NCI-H2227 (cell line): ENCODE results near the gene HTRA1.

Experiments
- DNase-seq: peaks from one replicate; lab custom pipeline; 2025; ENCODE audit not compliant: unreplicated experiment; lab: John Stamatoyannopoulos, UW

Gene HTRA1

GRCh38 chr10:122514045-122514840 lies 52.9 kb downstream of the HTRA1 start:
- DNase-seq: no peak

- DNase-seq: no peak
Measured at GRCh38 chr10:122515022-122515424, 53.7 kb downstream of the HTRA1 start.

- no peak for DNase-seq
Measured at GRCh38 chr10:122515588-122516231, 54.4 kb downstream of the HTRA1 start.

- DNase-seq: no peak
Measured at GRCh38 chr10:122516734-122517133, 55.4 kb downstream of the HTRA1 start.

GRCh38 chr10:122519144-122519543 lies 57.8 kb downstream of the HTRA1 start:
- DNase-seq: no peak

GRCh38 chr10:122519873-122520272 lies 58.5 kb downstream of the HTRA1 start:
- no peak for DNase-seq

GRCh38 chr10:122521011-122521410 lies 59.7 kb downstream of the HTRA1 start:
- DNase-seq: no peak

- no peak for DNase-seq
Measured at GRCh38 chr10:122524811-122525210, 63.5 kb downstream of the HTRA1 start.

GRCh38 chr10:122525788-122526187 lies 64.4 kb downstream of the HTRA1 start:
- no peak for DNase-seq

DNA sequence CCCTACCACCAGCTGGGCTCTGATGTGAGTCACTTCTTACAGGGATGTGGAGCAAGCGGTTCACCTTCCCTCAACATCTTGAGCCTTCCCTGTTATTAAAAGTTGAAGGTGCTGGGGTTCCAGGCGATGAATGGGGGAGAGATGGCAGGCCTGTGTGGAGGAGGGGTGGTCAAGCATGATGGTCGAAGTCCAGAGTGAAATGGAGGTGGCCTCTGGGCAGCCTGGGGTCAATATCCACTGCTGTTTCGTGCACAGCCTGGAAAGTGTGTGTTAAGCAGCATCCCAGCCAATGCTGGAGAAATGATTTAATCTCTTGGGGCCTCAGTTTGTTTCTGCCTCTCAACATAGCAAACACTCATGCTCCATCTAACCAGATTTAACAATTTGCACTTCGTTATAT lies 65.5 kb downstream of the HTRA1 start:
- no peak for DNase-seq

- DNase-seq: no peak
Measured at GRCh38 chr10:122530177-122530576, 68.8 kb downstream of the HTRA1 start.

DNA sequence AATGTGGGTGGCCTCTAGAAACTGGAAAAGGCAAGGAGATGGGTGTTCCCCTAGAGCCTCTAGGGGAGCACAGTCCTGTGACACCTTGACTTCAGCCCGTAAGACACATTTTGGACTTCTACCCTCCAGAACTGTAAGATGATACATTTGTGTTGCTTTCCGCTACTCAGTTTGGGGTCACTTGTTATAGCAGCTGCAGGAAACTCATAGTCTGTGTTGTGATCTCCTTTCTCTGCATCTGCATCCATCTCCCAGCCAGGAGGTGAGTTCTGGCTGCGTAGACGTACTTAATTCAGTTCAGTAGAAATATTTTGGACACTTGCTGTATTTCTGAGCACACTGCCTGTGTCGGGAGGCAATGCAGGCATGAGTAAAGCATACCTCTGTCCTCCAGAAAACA lies 69.9 kb downstream of the HTRA1 start:
- no peak for DNase-seq

DNA sequence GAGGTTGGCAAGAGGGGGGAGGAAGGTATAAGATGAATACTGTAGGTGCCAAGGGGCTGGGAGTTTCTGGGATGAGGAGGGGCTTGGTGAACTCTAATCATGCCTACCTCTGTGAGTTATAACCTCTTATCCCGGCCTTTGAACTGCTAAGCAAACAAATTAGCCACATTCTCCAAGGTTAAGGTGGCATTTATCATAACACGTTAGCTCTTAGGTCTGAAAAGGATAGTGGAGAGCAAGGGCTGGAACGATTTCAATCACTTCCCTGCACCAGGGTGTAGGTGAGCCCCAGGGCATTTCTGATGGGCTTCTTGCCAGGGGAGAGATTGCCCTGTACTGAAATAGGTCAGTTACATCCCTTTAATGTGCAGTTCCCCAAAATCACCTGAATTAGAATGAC lies 70.6 kb downstream of the HTRA1 start:
- DNase-seq: no peak

DNA sequence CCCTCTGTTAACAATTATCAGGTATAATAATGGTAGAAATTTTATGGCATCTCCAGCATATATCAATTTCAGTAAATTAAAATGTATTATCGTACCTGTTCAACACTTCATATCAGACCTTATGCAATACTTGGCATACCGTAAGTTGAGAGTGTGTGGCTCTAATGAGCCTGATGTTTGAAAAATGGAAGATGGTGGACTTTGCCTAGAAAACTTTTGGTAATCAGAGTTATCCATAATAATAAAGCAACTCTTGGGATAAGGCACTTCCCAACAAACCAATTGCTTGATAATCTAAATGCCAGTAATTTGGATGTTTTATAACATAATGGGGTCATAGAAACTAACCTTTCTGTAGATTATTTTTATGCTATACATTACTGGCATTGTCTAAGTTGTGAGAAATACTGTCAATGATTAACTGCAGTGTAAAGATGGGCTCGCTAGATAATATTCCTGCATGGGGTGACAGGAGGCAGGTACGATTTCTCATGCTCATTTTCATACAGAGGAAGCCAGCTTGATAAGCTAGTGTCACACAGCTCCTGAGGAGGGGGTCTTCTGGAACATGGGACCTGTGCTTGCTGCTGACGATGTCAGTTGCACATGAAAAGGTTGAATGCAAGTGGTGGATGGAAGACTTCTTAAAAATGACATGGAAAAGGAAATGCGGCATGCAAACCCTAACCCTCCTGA lies 71.4 kb downstream of the HTRA1 start:
- no peak for DNase-seq

- no peak for DNase-seq
Measured at GRCh38 chr10:122537545-122537944, 76.2 kb downstream of the HTRA1 start.

- DNase-seq: no peak
Measured at GRCh38 chr10:122541541-122542002, 80.2 kb downstream of the HTRA1 start.

- no peak for DNase-seq
Measured at GRCh38 chr10:122543676-122544445, 82.5 kb downstream of the HTRA1 start.

- no peak for DNase-seq
Measured at GRCh38 chr10:122544493-122544892, 83.1 kb downstream of the HTRA1 start.

DNA sequence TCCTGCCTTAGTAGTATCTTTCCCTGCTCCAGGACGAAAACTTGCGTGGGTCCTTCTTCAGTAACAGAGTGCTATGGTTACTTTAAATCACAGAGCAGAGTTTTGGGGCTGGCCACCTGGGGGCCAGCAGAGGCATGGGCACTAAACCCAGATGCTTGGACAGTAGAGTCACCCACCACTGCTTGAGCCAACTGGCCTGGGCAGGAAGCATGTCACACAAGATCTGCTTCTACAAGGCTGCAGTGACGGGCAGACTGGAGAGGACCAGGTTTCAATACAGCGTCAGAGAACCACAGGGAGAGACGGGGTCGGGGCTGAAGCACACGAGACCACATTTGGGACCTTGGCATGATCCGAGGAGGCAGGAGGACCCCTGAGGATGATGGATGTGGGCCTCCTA lies 84.9 kb downstream of the HTRA1 start:
- no peak for DNase-seq

GRCh38 chr10:122548407-122549085 lies 87.2 kb downstream of the HTRA1 start:
- DNase-seq: no peak

DNA sequence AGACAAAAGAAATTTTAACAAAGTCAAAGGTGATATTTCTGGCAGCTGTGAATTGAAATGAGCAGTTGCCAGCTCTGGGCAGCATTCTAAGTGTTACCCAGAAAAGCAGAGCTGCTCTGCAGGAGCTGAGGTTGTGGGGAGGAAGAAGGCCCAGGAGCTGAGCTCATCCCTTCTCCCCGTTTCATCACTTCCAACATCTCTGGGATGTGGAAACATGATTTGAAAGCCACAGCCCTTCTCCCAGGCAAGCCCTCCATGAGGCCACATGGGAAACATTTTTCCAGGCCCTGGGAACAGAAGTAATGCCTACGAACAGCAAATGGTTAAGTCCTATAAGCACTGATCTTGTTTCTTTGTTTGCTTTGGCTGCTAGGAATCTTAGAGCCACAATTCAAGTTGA lies 88.3 kb downstream of the HTRA1 start:
- no peak for DNase-seq
